GM19372 (cell line): ENCODE measurements around the gene MYOM1.
A peak's percentile ranks its signal among the peaks of the same experiment; 100 is the strongest.
"Not testable (repeated sequence)": the region's sequence is repeated elsewhere in the genome, so short reads cannot be mapped to it uniquely, and the experiment has no call there.

Source experiments
- ATAC-seq: cut with Tn5 transposase; IDR thresholded peaks from one replicate; pipeline ENCODE4 v1.9.1; 2021; ENCODE audit warnings: mild to moderate bottlenecking, low read depth, moderate library complexity; ENCODE audit not compliant: unreplicated experiment

Gene MYOM1

GRCh38 chr18:3044931-3045698 lies 174.7 kb downstream of the MYOM1 start:
- ATAC-seq = no peak

- no peak for ATAC-seq
Observed at GRCh38 chr18:3042379-3042778, 177.4 kb downstream of the MYOM1 start.

- ATAC-seq = no peak
Observed at GRCh38 chr18:3041843-3042242, 177.9 kb downstream of the MYOM1 start.

- ATAC-seq = no peak
Observed at GRCh38 chr18:3040881-3041280, 178.9 kb downstream of the MYOM1 start.

- ATAC-seq = no peak
Observed at GRCh38 chr18:3040173-3040572, 179.6 kb downstream of the MYOM1 start.

- ATAC-seq = peak; percentile 99
Observed at GRCh38 chr18:3037423-3037915, 182.3 kb downstream of the MYOM1 start.

- no peak for ATAC-seq
Observed at GRCh38 chr18:3036108-3036507, 183.7 kb downstream of the MYOM1 start.

- no peak for ATAC-seq
Observed at GRCh38 chr18:3035635-3036034, 184.1 kb downstream of the MYOM1 start.

- no peak for ATAC-seq
Observed at GRCh38 chr18:3032721-3033120, 187.0 kb downstream of the MYOM1 start.

GRCh38 chr18:3029215-3029952 lies 190.4 kb downstream of the MYOM1 start:
- ATAC-seq = no peak

GRCh38 chr18:3028115-3028514 lies 191.7 kb downstream of the MYOM1 start:
- ATAC-seq = not testable (repeated sequence)

GRCh38 chr18:3027370-3027891 lies 192.3 kb downstream of the MYOM1 start:
- no peak for ATAC-seq

- no peak for ATAC-seq
Observed at GRCh38 chr18:3025544-3025943, 194.2 kb downstream of the MYOM1 start.

GRCh38 chr18:3023603-3024002 lies 196.2 kb downstream of the MYOM1 start:
- ATAC-seq = not testable (repeated sequence)
